HCT116 (cell line): ENCODE results near the gene SH3D19.
"Not testable (repeated sequence)": the region's sequence is repeated elsewhere in the genome, so short reads cannot be mapped to it uniquely, and the experiment has no call there.

Experiments used
- CTCF ChIP-seq, 3 experiments: fragments of 200-600 bp in 1 of 3; sonication (generic) in 1 of 3; IDR thresholded peaks in 2 of 3; conservative IDR thresholded peaks in 1 of 3; 2 replicates each; pipeline ENCODE4 v1.5.1; 2012 to 2017; ENCODE audit warnings: low read depth in 2 of 3, low read length in 2 of 3, antibody characterized with exemption in 1 of 3, borderline replicate concordance in 1 of 3, control low read depth in 1 of 3, mild to moderate bottlenecking in 1 of 3, mixed read lengths in 1 of 3, mixed run types in 1 of 3, moderate library complexity in 1 of 3; ENCODE audit not compliant: insufficient read depth in 1 of 3
- EGR1 ChIP-seq: IDR thresholded peaks from 2 replicates; pipeline ENCODE4 v1.6.1; 2012; ENCODE audit warnings: low read depth
- JUND ChIP-seq: IDR thresholded peaks from 2 replicates; pipeline ENCODE4 v1.6.1; 2012
- POLR2A ChIP-seq: IDR thresholded peaks from 2 replicates; pipeline ENCODE4 v1.7.0; 2011; ENCODE audit warnings: borderline replicate concordance; ENCODE audit not compliant: insufficient read depth, insufficient read length; ENCODE audit errors: extremely low read depth
- POLR2AphosphoS5 ChIP-seq: IDR thresholded peaks from 2 replicates; pipeline ENCODE4 v1.6.1; 2011; ENCODE audit warnings: mild to moderate bottlenecking, low read depth, low read length, moderate library complexity
- SIN3A ChIP-seq: IDR thresholded peaks from 2 replicates; pipeline ENCODE4 v1.6.1; 2012; ENCODE audit warnings: low read depth
- TCF7L2 ChIP-seq: IDR thresholded peaks from 2 replicates; pipeline ENCODE4 v1.7.0; 2011; ENCODE audit warnings: borderline replicate concordance, inconsistent platforms; ENCODE audit not compliant: insufficient read depth, insufficient read length; ENCODE audit errors: extremely low read depth
- YY1 ChIP-seq: IDR thresholded peaks from 2 replicates; pipeline ENCODE4 v1.6.1; 2011; ENCODE audit warnings: low read length, low read depth, moderate library complexity, mild to moderate bottlenecking; ENCODE audit not compliant: insufficient replicate concordance; ENCODE audit errors: extremely low read depth
- TF ChIP-seq, protein P1 (sequence below): IDR thresholded peaks from 2 replicates; pipeline ENCODE4 v1.6.1; 2012

DNA sequence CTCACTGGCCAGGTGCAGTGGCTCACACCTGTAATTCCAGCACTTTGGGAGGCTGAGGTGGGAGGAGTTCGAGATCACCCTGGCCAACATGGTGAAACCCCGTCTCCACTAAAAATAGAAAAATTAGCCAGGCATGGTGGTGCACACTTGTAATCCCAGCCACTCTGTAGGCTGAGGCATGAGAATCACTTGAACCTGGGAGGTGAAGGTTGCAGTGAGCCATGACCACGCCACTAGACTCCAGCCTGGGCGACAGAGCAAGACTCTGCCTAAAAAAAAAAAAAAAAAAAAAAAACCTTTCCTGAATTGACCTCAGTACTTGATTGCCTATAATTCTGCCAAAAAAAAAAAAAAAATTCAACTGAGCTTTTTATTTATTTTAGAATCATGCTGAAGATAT lies 3.2 kb downstream of the SH3D19 start:
- TF ChIP-seq CTCF (IDR thresholded peaks at IDR 0.05 in 2 of 3, conservative IDR thresholded peaks at IDR 0.05 in 1 of 3; ENCODE audit: borderline replicate concordance in 1 of 3, insufficient read depth in 1 of 3, low read depth in 2 of 3, low read length in 2 of 3); POLR2AphosphoS5; TCF7L2; SIN3A; YY1; EGR1; POLR2A; JUND: not testable (repeated sequence)
- TF ChIP-seq, protein P1, sequence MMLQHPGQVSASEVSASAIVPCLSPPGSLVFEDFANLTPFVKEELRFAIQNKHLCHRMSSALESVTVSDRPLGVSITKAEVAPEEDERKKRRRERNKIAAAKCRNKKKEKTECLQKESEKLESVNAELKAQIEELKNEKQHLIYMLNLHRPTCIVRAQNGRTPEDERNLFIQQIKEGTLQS, result not testable (repeated sequence)
